ENCODE measurements around the gene ZMIZ1. TPM values are rescaled to one million over a fixed set of nuclear protein-coding genes. Genes with fewer than 3 reads are reported as not detected.

ZMIZ1 gene
- total RNA-seq, 1 donor from 2014 or later = 85.2 TPM

GRCh38 chr10:79254333-79255006 is 185.7 kb downstream of the ZMIZ1 start:
- Mint-ChIP-seq H3K9me3 (ENCODE audit: low read depth) (no peaks in the 10 kb centered on the region), H3K27ac (no peak overlapping the region), H3K4me1 (ENCODE audit: low read depth) (peaks cover 12% of the 10 kb centered on the region), H3K4me3 (ENCODE audit: low read depth) (no peak overlapping the region), H3K27me3 (no peaks in the 10 kb centered on the region), H3K36me3 (ENCODE audit: insufficient read depth) (no peaks in the 10 kb centered on the region)
- DNase-seq (ENCODE audit: low spot score, unreplicated experiment) = no peak
- no peak for TF ChIP-seq CTCF (IDR thresholded peaks at IDR 0.05; ENCODE audit: unreplicated experiment)

GRCh38 chr10:79255007-79255507 is 186.3 kb downstream of the ZMIZ1 start:
- peaks cover 16% of the 10 kb centered on the region for H3K4me1 Mint-ChIP-seq (ENCODE audit: low read depth)
- no peaks in the 10 kb centered on the region for H3K27me3 Mint-ChIP-seq
- no peak overlapping the region for H3K4me3 Mint-ChIP-seq (ENCODE audit: low read depth)
- H3K9me3 Mint-ChIP-seq (ENCODE audit: low read depth) = no peaks in the 10 kb centered on the region
- no peaks in the 10 kb centered on the region for H3K36me3 Mint-ChIP-seq (ENCODE audit: insufficient read depth)
- no peak overlapping the region for H3K27ac Mint-ChIP-seq
- no peak for TF ChIP-seq CTCF (IDR thresholded peaks at IDR 0.05; ENCODE audit: unreplicated experiment)
- DNase-seq (ENCODE audit: low spot score, unreplicated experiment) = no peak

GRCh38 chr10:79256264-79256806 is 187.6 kb downstream of the ZMIZ1 start:
- H3K9me3 Mint-ChIP-seq (ENCODE audit: low read depth) = no peaks in the 10 kb centered on the region
- no peak overlapping the region for H3K4me3 Mint-ChIP-seq (ENCODE audit: low read depth)
- H3K27me3 Mint-ChIP-seq = no peaks in the 10 kb centered on the region
- H3K36me3 Mint-ChIP-seq (ENCODE audit: insufficient read depth) = no peaks in the 10 kb centered on the region
- no peak for TF ChIP-seq CTCF (IDR thresholded peaks at IDR 0.05; ENCODE audit: unreplicated experiment)
- peaks cover 29% of the 10 kb centered on the region for H3K4me1 Mint-ChIP-seq (ENCODE audit: low read depth)
- no peak for DNase-seq (ENCODE audit: low spot score, unreplicated experiment)
- peak overlapping the region; percentile 39 for H3K27ac Mint-ChIP-seq

- Mint-ChIP-seq H3K27ac (no peak overlapping the region), H3K9me3 (ENCODE audit: low read depth) (no peaks in the 10 kb centered on the region), H3K4me3 (ENCODE audit: low read depth) (peak overlapping the region; percentile 3), H3K27me3 (no peaks in the 10 kb centered on the region), H3K36me3 (ENCODE audit: insufficient read depth) (peaks cover 1% of the 10 kb centered on the region), H3K4me1 (ENCODE audit: low read depth) (peaks cover 43% of the 10 kb centered on the region)
- DNase-seq (ENCODE audit: low spot score, unreplicated experiment) = no peak
- TF ChIP-seq CTCF (IDR thresholded peaks at IDR 0.05; ENCODE audit: unreplicated experiment) = no peak
These were observed 190.1 kb downstream of the ZMIZ1 start for GRCh38 chr10:79258894-79259293.

- Mint-ChIP-seq H3K27ac (peak overlapping the region; percentile 70), H3K9me3 (ENCODE audit: low read depth) (no peaks in the 10 kb centered on the region), H3K4me1 (ENCODE audit: low read depth) (peaks cover 51% of the 10 kb centered on the region), H3K27me3 (no peaks in the 10 kb centered on the region), H3K36me3 (ENCODE audit: insufficient read depth) (peaks cover 1% of the 10 kb centered on the region), H3K4me3 (ENCODE audit: low read depth) (no peak overlapping the region)
- no peak for DNase-seq (ENCODE audit: low spot score, unreplicated experiment)
- no peak for TF ChIP-seq CTCF (IDR thresholded peaks at IDR 0.05; ENCODE audit: unreplicated experiment)
These were observed 191.1 kb downstream of the ZMIZ1 start for GRCh38 chr10:79259834-79260233.
